Stomach (tissue), 4 donors: ENCODE measurements around the gene AMBP.

ENCODE experiments used
- EP300 ChIP-seq: sonication (generic); formaldehyde crosslinking; IDR thresholded peaks from one replicate; pipeline ENCODE4 v1.6.1; 2017; ENCODE audit warnings: antibody characterized with exemption
- POLR2A ChIP-seq, 4 donors: fragments of 450-650 bp; IDR thresholded peaks; one replicate each; pipeline ENCODE4 v1.6.1; 2016; ENCODE audit warnings: antibody characterized with exemption in 4 of 4, control low read depth in 2 of 4, mild to moderate bottlenecking in 1 of 4, moderate library complexity in 1 of 4
- POLR2AphosphoS5 ChIP-seq, 3 donors: sonication (generic); formaldehyde crosslinking; IDR thresholded peaks; one replicate each; pipeline ENCODE4 v1.6.1; 2016; ENCODE audit warnings: antibody characterized with exemption in 3 of 3
- TF ChIP-seq, protein P1 (sequence below), 7 experiments: fragments of 450-650 bp in 4 of 7; fragments of 200-600 bp in 3 of 7; sonication (generic) in 3 of 7; IDR thresholded peaks; one replicate each; pipeline ENCODE4 v1.5.1; 2016 to 2019; ENCODE audit warnings: antibody characterized with exemption in 7 of 7, control low read depth in 2 of 7, mild to moderate bottlenecking in 1 of 7

DNA sequence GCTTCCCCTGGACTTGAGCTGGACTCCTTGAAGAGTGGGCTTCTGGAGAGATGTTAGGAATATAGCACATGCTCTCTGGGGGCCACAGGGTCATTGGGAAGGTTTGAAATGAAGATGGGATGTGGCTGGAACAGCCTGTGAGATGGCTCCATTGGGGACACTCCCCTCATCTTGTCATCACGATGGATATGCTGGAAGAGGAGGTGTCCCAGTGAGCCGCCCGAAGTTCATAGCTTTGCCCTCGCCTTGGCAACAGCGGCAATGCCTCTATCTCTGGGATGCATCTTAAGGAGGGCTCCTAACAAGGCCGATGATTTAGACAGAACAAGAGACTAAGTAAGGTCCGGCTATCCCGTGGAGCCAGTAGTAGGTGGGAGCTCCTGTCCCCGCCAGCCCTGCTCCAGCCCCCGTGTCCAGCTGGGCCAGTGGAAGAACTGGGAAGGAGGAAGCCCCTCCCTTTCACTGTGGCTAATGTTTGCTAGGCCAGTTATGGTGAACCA, 23.9 kb downstream of the AMBP start:
- TF ChIP-seq POLR2AphosphoS5 (IDR thresholded peaks at IDR 0.05) (no peak), POLR2A (IDR thresholded peaks at IDR 0.05) (no peak), EP300 (no peak)
- TF ChIP-seq, protein P1, sequence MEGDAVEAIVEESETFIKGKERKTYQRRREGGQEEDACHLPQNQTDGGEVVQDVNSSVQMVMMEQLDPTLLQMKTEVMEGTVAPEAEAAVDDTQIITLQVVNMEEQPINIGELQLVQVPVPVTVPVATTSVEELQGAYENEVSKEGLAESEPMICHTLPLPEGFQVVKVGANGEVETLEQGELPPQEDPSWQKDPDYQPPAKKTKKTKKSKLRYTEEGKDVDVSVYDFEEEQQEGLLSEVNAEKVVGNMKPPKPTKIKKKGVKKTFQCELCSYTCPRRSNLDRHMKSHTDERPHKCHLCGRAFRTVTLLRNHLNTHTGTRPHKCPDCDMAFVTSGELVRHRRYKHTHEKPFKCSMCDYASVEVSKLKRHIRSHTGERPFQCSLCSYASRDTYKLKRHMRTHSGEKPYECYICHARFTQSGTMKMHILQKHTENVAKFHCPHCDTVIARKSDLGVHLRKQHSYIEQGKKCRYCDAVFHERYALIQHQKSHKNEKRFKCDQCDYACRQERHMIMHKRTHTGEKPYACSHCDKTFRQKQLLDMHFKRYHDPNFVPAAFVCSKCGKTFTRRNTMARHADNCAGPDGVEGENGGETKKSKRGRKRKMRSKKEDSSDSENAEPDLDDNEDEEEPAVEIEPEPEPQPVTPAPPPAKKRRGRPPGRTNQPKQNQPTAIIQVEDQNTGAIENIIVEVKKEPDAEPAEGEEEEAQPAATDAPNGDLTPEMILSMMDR (IDR thresholded peaks at IDR 0.05), result no peak
